SHP77 (cell line): ENCODE measurements around the gene KIAA1549.
"Not testable (repeated sequence)": the region's sequence is repeated elsewhere in the genome, so short reads cannot be mapped to it uniquely, and the experiment has no call there.

ENCODE experiments used
- DNase-seq, 2 experiments: peaks; one replicate each; lab custom pipeline; 2025; lab: John Stamatoyannopoulos, UW

The KIAA1549 gene

GRCh38 chr7:138809346-138809745, 171.8 kb downstream of the KIAA1549 start:
- no peak for DNase-seq

- no peak for DNase-seq
These were observed 176.6 kb downstream of the KIAA1549 start for GRCh38 chr7:138804618-138805017.

GRCh38 chr7:138802706-138803105, 178.5 kb downstream of the KIAA1549 start:
- DNase-seq = no peak

- no peak for DNase-seq
These were observed 179.9 kb downstream of the KIAA1549 start for GRCh38 chr7:138801256-138801655.

DNA sequence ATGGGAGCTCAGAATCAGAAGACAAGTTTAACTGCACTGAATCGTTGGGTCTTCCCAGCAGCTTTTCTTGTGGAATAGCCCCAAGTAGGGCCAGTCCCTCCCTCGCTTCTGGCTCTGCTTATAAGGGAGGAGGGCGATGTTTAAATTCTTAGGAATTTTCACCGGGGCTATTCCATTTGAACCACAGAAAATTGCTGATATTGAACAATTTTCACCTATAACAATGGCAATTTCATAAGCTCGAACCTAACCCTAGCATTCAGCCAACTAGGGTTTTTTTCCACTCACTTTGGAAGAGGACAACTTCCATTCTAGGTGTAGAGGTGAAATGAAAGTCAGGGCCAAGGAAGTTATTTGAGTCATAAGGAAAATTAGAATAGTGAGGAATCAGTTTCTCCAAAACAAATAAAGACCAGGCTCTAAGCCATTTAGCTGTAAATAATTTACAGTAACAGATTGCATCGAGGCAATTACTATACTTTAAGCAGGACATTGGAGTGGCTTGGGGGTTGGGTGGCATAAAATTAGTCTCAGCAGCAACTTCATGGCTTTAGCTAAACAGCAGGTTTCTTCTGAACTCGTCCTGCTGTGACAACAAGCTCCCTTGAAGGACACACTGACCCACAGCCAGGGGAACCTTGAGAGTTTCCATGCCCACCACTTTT, 181.7 kb downstream of the KIAA1549 start:
- DNase-seq = no peak

GRCh38 chr7:138798836-138799235, 182.4 kb downstream of the KIAA1549 start:
- no peak for DNase-seq

DNA sequence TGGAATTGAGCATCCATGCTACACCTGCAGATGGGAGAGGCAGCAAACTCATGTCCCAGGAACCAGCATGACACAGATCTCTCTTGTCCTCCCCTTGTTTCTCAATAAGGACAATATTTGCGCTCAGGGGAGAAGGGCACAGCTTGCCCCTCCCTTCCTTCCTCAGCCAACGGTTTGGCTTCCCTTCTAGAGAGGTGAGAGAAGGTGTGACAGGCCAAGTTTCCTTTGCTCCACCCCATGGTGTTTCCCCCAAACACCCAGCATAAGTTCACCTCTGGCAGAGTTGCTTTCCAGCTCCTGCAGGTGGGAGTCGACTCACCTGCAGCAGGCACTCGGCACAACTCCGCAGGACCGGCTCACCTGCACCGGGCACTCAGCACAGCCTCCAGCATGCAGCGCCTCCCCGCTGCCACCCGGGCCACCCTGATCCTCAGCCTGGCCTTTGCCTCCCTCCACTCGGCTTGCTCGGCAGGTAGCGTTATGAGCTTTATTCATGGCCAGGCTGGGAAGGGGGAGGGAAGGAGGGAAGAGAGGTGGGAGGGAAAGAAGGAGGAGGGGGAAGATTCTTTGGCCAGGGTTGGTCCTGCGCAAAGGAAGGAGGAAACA, 183.4 kb downstream of the KIAA1549 start, which contains the start of the genes ATP6V0A4 and TMEM213:
ATP6V0A4 (minus strand) TSS at position 482 of the 606 bp plus-strand sequence. CDS start 26,949 bp downstream, outside the sequence.
TMEM213 (plus strand) TSS at position 280 of the 606 bp plus-strand sequence; CDS start at position 391, 111 bp downstream.
- DNase-seq = no peak

- DNase-seq = not testable (repeated sequence)
These were observed 184.1 kb downstream of the KIAA1549 start for GRCh38 chr7:138797046-138797445.

DNA sequence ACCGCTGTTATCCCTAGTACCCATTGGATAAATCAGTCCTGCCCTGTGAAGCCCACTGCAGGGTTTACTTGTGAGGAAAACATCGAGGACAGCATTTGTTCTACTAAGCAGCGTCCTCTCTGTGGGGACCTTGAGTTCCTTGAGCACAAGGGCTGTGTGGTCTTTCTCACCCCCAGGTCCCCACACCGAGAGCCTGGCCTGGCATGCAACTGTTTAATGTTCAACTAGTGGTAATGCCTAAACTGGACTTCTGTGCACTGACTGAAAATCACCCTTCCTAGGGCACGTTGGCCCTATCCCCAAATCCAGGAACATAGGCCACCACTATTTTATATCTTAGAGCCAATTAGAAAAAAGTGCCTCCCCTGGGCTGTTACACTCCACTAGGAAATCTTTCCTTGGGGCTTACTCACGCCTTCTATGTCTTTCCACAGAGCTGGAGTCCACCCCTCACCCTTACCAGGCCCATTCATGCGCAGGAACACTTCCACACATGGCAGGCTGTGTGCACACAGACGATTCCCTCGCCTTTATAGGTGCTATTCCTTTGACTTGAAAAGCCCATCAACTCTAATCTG, 185.1 kb downstream of the KIAA1549 start:
- DNase-seq = no peak

GRCh38 chr7:138785587-138786437, 195.4 kb downstream of the KIAA1549 start:
- no peak for DNase-seq

GRCh38 chr7:138784692-138785091, 196.5 kb downstream of the KIAA1549 start:
- no peak for DNase-seq
